Measurements from ENCODE around the gene ZNF396.

Gene ZNF396

GRCh38 chr18:35409911-35410310, 32.8 kb upstream of the ZNF396 start:
- H3K4me3 ChIP-seq = no peak overlapping the region
- H3K27me3 ChIP-seq = no peaks in the 10 kb centered on the region
- no peaks in the 10 kb centered on the region for H3K36me3 ChIP-seq
- no peak for DNase-seq
- H3K4me1 ChIP-seq = peaks cover 0 to under 1% (median 0%) of the 10 kb centered on the region in 4 donors
- intact Hi-C loops (cut with DNase I; ENCODE audit: low total_unique reads) = loop anchor here (10.0 kb wide), 1 partner anchor 75 kb away; no protein-coding TSS in a partner anchor
- TF ChIP-seq, protein P1, sequence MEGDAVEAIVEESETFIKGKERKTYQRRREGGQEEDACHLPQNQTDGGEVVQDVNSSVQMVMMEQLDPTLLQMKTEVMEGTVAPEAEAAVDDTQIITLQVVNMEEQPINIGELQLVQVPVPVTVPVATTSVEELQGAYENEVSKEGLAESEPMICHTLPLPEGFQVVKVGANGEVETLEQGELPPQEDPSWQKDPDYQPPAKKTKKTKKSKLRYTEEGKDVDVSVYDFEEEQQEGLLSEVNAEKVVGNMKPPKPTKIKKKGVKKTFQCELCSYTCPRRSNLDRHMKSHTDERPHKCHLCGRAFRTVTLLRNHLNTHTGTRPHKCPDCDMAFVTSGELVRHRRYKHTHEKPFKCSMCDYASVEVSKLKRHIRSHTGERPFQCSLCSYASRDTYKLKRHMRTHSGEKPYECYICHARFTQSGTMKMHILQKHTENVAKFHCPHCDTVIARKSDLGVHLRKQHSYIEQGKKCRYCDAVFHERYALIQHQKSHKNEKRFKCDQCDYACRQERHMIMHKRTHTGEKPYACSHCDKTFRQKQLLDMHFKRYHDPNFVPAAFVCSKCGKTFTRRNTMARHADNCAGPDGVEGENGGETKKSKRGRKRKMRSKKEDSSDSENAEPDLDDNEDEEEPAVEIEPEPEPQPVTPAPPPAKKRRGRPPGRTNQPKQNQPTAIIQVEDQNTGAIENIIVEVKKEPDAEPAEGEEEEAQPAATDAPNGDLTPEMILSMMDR (IDR thresholded peaks at IDR 0.05) = no peak
- no peaks in the 10 kb centered on the region for H3K9me3 ChIP-seq
- H3K27ac ChIP-seq = no peak overlapping the region

DNA sequence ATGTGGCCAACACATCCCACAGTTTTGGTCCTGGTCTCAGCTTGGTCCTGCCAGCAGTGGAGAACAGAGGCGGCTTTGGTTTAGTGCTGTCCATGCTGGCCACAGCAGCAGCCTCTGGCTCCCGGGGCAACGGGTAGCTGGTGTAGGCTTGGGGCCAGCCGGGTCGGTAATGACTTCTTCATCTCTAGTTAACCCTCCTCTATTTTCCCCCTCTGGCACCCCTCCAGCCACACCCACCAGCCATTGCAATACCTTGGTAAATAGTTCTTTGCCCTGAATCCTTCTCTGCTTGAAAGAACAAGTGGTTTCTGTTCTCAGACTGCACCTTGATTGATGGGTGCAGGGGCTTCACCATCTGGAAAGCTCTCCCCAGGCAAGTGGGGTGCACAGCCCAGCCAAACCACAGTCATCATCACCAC, 31.7 kb upstream of the ZNF396 start:
- Histone ChIP-seq H3K4me3 (no peak overlapping the region), H3K27me3 (no peaks in the 10 kb centered on the region), H3K27ac (no peak overlapping the region), H3K4me1 (no peaks in the 10 kb centered on the region), H3K36me3 (no peaks in the 10 kb centered on the region), H3K9me3 (no peaks in the 10 kb centered on the region)
- no peak for DNase-seq
- intact Hi-C loops (cut with DNase I; ENCODE audit: low total_unique reads) = no loop called here
- TF ChIP-seq, protein P1 (IDR thresholded peaks at IDR 0.05) = no peak

DNA sequence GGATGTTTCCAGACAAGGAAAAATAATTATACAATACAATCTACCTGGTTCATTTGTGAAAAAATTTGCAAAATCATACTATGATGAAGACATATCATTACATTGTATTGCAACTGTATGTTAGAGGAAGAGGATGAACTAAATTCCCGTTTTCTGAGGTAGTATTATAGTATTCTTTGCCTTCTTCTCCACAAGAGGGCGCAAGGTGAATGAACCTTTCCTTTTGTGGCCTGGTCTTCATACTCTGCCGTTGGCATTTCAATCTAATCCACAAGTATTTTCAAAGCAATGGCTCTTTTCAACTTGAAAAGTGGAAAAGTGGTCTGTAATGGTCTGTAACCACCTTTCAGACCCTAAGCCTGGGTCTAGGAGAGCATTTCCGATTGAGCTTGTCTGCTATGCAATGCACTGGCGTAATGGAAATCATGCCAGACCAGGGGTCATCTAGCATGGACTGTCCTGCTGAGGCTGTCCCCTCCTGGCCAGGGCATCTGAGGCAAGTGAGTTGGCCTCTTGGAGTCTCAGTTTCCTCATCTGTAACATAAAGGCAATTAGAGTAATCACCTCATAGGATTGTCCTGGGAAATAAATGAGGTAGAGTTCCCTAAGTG, 30.8 kb upstream of the ZNF396 start:
- no peaks in the 10 kb centered on the region for H3K36me3 ChIP-seq
- intact Hi-C loops (cut with DNase I; ENCODE audit: low total_unique reads) = no loop called here
- no peak overlapping the region for H3K27ac ChIP-seq
- TF ChIP-seq, protein P1 (IDR thresholded peaks at IDR 0.05) = peak; percentile 65 to 69
- H3K27me3 ChIP-seq = no peaks in the 10 kb centered on the region
- no peaks in the 10 kb centered on the region for H3K4me1 ChIP-seq
- no peak for DNase-seq
- no peaks in the 10 kb centered on the region for H3K9me3 ChIP-seq
- no peak overlapping the region for H3K4me3 ChIP-seq

DNA sequence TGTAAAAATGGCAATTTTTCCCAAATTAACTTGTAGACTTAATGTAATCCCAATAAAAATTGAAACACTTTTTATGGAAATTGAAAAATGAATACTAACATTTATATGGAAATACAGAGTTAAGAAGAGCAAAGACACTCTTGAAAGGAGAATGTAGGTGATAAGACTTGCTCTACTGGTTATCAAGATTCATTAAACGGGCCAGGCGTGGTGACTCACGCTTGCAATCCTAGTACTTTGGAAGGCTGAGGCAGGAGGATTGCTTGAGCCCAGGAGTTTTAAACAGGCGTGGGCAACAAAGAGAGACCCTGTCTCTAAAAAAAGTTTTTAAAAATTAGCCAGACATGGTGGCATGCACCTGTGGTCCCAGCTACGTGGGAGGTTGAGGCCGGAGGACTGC, 29.5 kb upstream of the ZNF396 start:
- H3K27ac ChIP-seq = no peak overlapping the region
- no peak overlapping the region for H3K4me3 ChIP-seq
- no peaks in the 10 kb centered on the region for H3K4me1 ChIP-seq
- no peaks in the 10 kb centered on the region for H3K36me3 ChIP-seq
- no peaks in the 10 kb centered on the region for H3K27me3 ChIP-seq
- H3K9me3 ChIP-seq = no peaks in the 10 kb centered on the region
- intact Hi-C loops (cut with DNase I; ENCODE audit: low total_unique reads) = no loop called here
- no peak for DNase-seq
- TF ChIP-seq, protein P1 (IDR thresholded peaks at IDR 0.05) = no peak

DNA sequence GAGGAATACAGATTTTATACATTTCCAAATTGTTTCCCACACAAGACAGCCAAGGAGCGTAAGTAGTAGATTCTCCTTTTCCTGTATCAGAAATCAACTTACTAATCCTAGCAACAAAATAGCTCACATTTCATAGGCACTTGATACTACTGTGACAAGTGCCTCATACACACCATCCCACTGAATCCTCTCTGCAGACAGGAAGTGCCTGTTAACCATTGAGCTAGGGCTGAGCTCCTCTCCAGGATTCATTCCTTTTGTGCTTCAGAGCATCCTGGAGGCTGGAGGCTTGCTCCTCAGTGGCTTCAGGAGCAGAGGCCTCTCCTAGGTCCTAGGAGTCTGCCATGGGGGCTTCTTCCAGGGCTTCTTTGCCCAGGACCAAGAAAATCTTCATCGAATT, 20.8 kb upstream of the ZNF396 start:
- intact Hi-C loops (cut with DNase I; ENCODE audit: low total_unique reads) = no loop called here
- TF ChIP-seq, protein P1 (IDR thresholded peaks at IDR 0.05) = no peak

GRCh38 chr18:35393716-35394115, 16.6 kb upstream of the ZNF396 start:
- no peak overlapping the region for H3K27ac ChIP-seq
- DNase-seq = no peak
- TF ChIP-seq, protein P1 (IDR thresholded peaks at IDR 0.05) = no peak
- H3K27me3 ChIP-seq = no peaks in the 10 kb centered on the region
- H3K9me3 ChIP-seq = no peaks in the 10 kb centered on the region
- intact Hi-C loops (cut with DNase I; ENCODE audit: low total_unique reads) = no loop called here
- H3K4me3 ChIP-seq = no peak overlapping the region
- H3K4me1 ChIP-seq = peaks cover 0 to 12% (median 0%) of the 10 kb centered on the region in 4 donors
- H3K36me3 ChIP-seq = no peaks in the 10 kb centered on the region

More for the DNA sequence above, 20.8 kb upstream of the ZNF396 start:
- no peak overlapping the region for H3K4me3 ChIP-seq
- no peak for DNase-seq
- H3K9me3 ChIP-seq = no peaks in the 10 kb centered on the region
- H3K27me3 ChIP-seq = no peaks in the 10 kb centered on the region
- no peaks in the 10 kb centered on the region for H3K4me1 ChIP-seq
- H3K27ac ChIP-seq = no peak overlapping the region
- H3K36me3 ChIP-seq = no peaks in the 10 kb centered on the region

Measured in tibial artery (tissue), 4 donors.